ENCODE results near the gene LEF1.

The LEF1 gene

DNA sequence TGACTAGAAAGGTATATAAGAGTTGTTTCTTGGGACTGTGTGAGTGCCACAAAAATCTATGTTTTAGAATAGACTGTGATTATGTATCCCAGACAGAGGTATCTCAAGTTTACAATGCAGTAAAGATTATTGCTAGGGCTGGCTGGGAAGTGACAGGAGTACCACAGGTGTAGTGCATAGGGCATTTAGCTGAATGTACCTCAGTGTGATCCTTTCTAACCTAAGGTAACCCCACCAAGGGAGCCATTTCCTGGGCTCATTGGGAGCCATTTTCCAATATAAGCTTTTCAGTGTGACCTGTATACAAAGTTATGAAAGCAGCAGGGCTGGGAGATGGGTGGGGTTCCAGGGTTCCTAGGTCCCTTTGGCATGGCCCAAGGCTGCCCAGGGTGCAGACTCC, 6.1 kb upstream of the LEF1 start:
- no peak overlapping the region for H3K4me3 ChIP-seq (ENCODE audit: low read depth, low read length)
- DNase-seq (ENCODE audit: low read depth) = no peak

DNA sequence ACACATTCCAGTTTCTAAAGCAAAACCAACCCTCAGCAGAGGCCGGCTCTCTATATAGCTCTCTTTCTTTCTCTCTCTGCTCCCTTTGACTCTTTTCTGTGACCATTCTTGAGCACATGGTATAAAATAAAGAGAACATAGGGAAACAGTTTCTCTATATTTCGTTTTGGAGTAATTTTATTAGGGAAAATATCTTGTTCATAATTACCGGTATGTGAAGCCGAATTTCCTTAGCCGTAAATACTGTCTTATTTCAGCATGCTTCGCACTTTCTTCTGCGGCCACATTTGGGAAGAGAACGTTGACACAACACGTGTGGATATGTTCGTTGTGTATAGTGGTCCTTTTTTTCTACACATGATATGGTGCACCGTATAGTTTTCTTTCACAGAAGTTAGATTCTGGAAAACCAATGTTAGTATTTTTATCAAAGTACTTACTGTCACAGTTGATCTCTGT, 4.9 kb upstream of the LEF1 start:
- TF ChIP-seq POLR2A (IDR thresholded peaks at IDR 0.05; ENCODE audit: extremely low read depth, insufficient read length) = no peak
- TF ChIP-seq, protein P1, sequence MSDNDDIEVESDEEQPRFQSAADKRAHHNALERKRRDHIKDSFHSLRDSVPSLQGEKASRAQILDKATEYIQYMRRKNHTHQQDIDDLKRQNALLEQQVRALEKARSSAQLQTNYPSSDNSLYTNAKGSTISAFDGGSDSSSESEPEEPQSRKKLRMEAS (IDR thresholded peaks at IDR 0.05; ENCODE audit: low read depth, low read length) = no peak
- TF ChIP-seq, protein P2, sequence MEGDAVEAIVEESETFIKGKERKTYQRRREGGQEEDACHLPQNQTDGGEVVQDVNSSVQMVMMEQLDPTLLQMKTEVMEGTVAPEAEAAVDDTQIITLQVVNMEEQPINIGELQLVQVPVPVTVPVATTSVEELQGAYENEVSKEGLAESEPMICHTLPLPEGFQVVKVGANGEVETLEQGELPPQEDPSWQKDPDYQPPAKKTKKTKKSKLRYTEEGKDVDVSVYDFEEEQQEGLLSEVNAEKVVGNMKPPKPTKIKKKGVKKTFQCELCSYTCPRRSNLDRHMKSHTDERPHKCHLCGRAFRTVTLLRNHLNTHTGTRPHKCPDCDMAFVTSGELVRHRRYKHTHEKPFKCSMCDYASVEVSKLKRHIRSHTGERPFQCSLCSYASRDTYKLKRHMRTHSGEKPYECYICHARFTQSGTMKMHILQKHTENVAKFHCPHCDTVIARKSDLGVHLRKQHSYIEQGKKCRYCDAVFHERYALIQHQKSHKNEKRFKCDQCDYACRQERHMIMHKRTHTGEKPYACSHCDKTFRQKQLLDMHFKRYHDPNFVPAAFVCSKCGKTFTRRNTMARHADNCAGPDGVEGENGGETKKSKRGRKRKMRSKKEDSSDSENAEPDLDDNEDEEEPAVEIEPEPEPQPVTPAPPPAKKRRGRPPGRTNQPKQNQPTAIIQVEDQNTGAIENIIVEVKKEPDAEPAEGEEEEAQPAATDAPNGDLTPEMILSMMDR (IDR thresholded peaks at IDR 0.05; ENCODE audit: low read depth, low read length) = no peak
- TF ChIP-seq MYC (IDR thresholded peaks at IDR 0.05; ENCODE audit: low read depth, low read length) = no peak

More for the DNA sequence above, 6.1 kb upstream of the LEF1 start:
- TF ChIP-seq, protein P1 (IDR thresholded peaks at IDR 0.05; ENCODE audit: low read depth, low read length) = no peak
- no peak for TF ChIP-seq MYC (IDR thresholded peaks at IDR 0.05; ENCODE audit: low read depth, low read length)
- TF ChIP-seq POLR2A (IDR thresholded peaks at IDR 0.05; ENCODE audit: extremely low read depth, insufficient read length) = no peak
- TF ChIP-seq, protein P2 (IDR thresholded peaks at IDR 0.05; ENCODE audit: low read depth, low read length) = no peak

DNA sequence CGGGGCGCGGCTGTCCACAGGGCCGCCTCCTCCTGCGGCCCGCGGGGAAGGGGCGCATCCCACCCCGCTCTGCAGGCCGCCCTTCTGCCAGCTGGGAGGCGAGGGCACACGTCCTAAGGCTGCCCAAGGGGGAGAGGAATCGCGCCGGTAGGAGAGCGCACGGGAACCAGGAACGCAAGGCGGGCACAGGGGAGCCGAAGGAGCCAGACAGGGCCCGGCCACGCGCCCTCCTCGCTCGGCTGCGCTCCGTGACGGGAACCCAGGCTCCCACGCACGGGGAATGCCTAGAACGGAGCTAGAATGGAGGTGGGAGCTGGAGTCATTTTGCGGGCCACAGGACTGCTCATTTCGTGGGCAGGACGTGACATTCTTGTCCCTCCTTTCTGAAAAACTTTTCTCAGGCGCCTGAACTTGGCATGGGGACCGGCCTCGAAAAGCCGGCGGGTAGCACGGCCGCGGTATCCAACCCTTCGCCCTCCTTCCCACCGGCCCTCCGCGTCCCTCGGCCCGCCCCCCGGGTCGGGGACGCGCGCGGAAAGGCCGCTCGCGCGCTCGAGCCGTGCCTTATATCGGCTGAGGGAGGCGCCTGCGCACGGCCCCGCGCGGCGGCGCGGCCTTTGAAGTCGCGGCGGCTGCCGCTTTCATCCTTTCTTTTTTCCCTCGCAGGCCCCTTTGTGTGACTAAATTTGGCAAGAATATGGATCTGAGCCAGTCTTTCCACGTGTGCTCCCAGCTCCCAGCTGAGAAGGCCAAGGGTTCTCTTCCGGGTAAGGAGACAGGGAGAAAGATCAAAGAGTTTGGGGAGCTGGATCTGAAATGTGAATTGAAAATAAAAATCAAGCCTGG, 4.2 kb upstream of the LEF1 start:
- no peak for TF ChIP-seq POLR2A (IDR thresholded peaks at IDR 0.05; ENCODE audit: extremely low read depth, insufficient read length)
- TF ChIP-seq, protein P2 (IDR thresholded peaks at IDR 0.05; ENCODE audit: low read depth, low read length) = no peak
- TF ChIP-seq, protein P1 (IDR thresholded peaks at IDR 0.05; ENCODE audit: low read depth, low read length) = no peak
- TF ChIP-seq MYC (IDR thresholded peaks at IDR 0.05; ENCODE audit: low read depth, low read length) = no peak
- DNase-seq (ENCODE audit: low read depth) = no peak
- H3K4me3 ChIP-seq (ENCODE audit: low read depth, low read length) = no peak overlapping the region

More for the DNA sequence above, 4.9 kb upstream of the LEF1 start:
- no peak overlapping the region for H3K4me3 ChIP-seq (ENCODE audit: low read depth, low read length)
- no peak for DNase-seq (ENCODE audit: low read depth)

DNA sequence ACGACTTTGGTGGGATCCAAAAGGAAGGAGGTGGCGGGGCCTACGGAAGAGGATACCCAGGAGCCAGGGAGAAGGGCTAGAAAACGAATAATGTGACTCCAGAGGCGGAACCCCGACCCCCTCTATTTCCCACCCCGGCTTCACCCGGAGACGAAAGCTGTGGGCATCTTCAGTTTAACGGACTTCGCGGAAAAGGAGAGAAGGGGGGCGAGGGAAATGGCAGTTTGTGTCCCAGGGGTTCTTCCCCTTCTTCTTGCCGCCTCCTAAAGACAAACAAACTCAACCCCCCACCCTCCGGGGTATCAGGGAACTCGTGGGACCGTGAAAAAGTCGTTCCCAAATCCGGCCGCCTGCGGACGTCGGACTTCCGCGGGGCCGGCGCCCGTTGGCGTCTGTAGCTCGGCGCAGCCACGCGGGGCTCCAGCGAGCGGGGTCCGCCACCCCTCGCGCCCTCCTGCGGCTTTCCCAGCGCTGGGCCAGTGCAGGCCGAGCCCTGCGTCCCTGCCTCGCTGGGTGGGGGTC, 3.6 kb upstream of the LEF1 start:
- H3K4me3 ChIP-seq (ENCODE audit: low read depth, low read length) = no peak overlapping the region
- no peak for DNase-seq (ENCODE audit: low read depth)

DNA sequence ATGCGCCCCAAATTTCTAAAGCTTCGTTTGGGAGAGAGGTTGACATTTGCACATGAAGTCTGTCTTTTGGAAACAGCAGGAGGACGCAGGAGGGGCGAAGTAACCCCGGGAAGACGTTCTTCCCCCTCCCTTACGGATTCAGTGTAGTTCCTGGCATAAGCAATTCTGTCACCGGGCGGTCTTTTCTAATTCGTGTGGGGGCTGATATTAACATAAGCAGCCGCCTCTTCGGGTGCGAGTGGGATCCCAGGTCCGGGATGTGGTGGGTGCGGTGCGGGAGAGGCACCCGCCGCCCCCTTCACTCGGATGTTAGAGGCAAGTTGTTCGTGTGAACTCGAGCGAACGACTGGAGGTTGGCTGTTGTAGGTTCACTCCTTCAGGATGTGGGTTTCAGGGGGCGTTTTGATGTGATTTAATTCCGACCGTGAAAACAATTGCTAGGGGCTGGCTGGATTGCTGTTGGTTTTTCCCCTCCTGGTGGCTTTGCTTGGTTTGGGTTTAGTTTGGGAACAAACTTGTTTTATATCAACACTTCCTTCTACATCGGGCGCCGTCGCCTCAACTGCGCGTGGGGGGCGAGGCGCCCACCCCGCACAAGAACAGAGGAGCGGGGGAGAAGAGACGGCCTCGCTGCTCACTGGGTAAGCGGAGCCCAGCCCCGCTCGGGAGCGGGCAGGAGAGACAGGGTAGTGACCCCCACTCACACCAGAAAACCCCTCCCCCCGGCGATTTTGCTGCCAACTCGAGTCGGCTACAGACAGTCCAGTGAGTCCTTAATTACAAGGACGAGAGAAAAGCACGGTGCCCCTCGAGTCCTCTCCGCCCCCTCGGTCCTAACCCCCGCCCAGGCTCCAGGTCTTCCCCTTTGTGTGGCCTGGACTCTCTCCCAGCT, 2.9 kb upstream of the LEF1 start:
- TF ChIP-seq, protein P1 (IDR thresholded peaks at IDR 0.05; ENCODE audit: low read depth, low read length) = no peak
- TF ChIP-seq, protein P2 (IDR thresholded peaks at IDR 0.05; ENCODE audit: low read depth, low read length) = no peak
- TF ChIP-seq MYC (IDR thresholded peaks at IDR 0.05; ENCODE audit: low read depth, low read length) (no peak), POLR2A (IDR thresholded peaks at IDR 0.05; ENCODE audit: extremely low read depth, insufficient read length) (no peak)
- DNase-seq (ENCODE audit: low read depth) = no peak
- no peak overlapping the region for H3K4me3 ChIP-seq (ENCODE audit: low read depth, low read length)

More for the DNA sequence above, 3.6 kb upstream of the LEF1 start:
- TF ChIP-seq MYC (IDR thresholded peaks at IDR 0.05; ENCODE audit: low read depth, low read length) (no peak), POLR2A (IDR thresholded peaks at IDR 0.05; ENCODE audit: extremely low read depth, insufficient read length) (no peak)
- TF ChIP-seq, protein P2 (IDR thresholded peaks at IDR 0.05; ENCODE audit: low read depth, low read length) = no peak
- TF ChIP-seq, protein P1 (IDR thresholded peaks at IDR 0.05; ENCODE audit: low read depth, low read length) = no peak

Data from NB4 (cell line).